A172 (cell line): ENCODE measurements around the gene ZNF839. TPM values are rescaled to one million over a fixed set of nuclear protein-coding genes. Genes with fewer than 3 reads are reported as not detected.
"Not testable (repeated sequence)": the region's sequence is repeated elsewhere in the genome, so short reads cannot be mapped to it uniquely, and the experiment has no call there.

Source experiments
- DNase-seq: peaks from one replicate; pipeline ENCODE4 v3.0.0-alpha.2; 2015; ENCODE audit warnings: low spot score
- total RNA-seq: library from RNA; depleted of rRNA; stranded (reverse); fragments of >200 nt; shearing (Covaris generic); gene quantifications from 2 replicates; pipeline ENCODE4 v1.2.3, GENCODE V29; 2014

Gene ZNF839
- total RNA-seq, 1 experiment from 2014 or later: 6.8 TPM

- peak; percentile 56 for DNase-seq
These were observed 5.1 kb upstream of the ZNF839 start for GRCh38 chr14:102314242-102315011.

- DNase-seq: no peak
These were observed 4.4 kb upstream of the ZNF839 start for GRCh38 chr14:102315121-102315520.

DNA sequence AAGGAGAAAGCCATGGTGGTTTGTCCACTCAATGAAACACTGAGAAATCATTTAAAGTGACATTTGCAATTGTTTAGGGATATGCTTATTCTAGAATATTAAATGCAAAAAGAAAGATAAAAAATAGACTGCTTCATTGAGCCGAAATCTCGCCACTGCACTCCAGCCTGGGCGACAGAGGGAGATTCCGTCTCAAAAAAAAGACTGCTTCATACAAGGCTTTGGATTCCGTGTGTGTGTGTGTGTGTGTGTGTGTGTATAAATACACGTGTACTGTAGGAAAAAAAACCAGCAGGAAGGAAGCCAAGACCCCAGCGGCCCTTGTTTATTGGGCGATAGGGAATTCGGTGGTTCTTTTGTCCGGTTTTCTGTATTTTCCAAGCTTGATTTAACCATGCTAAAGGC is 3.2 kb upstream of the ZNF839 start:
- peak; percentile 23 for DNase-seq

DNA sequence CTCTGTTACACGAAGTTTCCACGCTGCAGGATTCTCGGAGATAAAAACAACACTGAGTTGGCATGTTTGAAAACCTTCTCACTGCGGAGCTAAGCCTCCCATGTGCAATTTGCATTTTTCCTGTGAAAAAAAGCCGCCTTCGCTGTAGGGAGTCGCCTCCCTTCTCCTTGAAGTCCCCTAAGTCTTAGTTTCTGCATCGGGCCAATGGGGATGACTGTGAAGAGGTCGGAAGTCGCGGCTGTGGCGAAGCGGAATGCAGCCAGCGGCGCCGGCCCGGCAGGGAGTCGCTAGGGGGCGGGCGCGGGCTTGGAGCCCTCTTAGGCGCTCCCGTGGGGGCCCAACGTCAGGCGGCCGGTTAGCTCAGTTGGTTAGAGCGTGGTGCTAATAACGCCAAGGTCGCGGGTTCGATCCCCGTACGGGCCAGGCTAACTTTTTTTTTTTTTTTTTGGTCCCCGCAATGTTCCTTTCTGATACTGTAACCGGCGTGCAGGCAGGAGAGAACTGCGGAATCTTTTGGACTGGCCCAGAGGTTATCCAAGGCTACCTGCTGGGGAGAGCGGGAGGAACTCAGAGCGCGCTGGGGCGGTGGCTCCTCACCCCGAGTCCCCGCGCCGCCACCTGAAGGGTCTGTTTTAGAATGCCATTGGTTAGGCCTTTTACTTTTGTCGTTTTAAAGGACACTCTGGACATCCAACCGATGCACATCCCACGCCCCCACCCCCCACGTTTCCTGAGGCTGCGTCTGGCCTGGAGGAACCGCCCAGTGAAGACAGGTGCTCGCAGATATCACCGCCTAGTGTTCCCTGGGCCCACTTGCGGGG is 2.6 kb upstream of the ZNF839 start:
- peak; percentile 75 for DNase-seq

DNA sequence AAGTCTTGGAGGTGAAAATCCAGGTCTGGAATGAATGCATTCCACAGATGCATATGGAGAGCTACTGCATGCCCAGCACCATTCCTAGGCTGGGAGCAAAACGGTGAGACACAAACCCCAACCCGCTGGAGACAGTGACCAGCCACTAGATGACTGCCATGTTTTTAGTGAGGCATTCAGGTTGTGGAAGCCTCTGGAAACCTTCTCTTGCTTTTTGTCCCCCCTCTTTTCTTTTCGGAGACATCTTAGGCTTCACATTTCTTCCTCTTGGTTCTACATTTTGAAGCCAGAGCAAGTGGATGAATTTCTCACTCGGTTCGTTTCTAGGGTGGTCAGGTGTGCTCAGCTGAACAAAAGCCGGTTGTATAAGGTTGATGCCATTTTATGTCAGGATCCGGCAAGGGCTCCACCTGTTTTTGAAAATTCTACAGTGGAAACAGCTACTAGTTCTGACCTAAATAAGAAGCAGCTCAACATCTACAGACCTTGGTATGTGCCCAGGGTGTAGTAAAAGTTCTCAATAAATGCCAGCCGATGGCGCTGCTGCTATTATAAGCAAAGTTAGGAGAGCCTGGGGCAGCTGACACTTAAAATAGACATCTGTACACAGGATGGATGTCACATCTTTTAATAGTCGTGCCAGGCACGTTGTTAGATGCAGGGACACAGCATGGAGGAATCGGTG is 1.8 kb upstream of the ZNF839 start:
- no peak for DNase-seq

GRCh38 chr14:102318781-102319276 is 717 bp upstream of the ZNF839 start:
- no peak for DNase-seq

DNA sequence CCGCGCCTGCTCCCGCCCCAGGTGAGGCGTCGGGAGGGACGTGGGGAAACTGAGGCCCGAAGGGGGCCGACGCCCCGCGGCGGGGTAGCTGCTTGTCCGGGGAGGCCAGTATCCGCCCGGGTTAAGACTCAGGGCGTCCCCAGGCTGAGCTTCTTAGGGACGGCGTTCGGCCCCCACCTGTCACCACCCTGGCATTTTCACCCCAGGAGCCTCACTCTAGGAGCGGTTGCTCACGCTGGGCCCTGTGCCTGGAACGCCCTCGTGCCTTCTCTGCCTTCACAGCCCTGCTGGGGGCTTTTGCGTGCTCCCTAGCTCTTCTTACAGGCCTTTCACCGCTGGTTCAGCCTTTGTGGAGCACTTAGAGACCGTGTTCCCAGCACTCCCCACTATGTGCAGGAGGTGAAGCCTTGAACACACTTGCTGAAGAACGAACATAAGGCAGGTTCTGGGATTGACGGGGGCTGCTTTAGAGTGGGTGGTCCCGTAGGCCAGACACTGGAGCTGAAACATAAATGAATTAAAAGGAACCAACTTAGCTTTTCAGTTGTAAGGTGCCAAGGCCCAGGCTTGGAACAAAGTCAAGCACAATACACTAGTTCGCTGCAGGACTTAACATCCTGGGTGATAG is 601 bp downstream of the ZNF839 start:
- DNase-seq: no peak

- no peak for DNase-seq
These were observed 1.3 kb downstream of the ZNF839 start for GRCh38 chr14:102320671-102321455.

- DNase-seq: no peak
These were observed 2.2 kb downstream of the ZNF839 start for GRCh38 chr14:102321456-102322422.

DNA sequence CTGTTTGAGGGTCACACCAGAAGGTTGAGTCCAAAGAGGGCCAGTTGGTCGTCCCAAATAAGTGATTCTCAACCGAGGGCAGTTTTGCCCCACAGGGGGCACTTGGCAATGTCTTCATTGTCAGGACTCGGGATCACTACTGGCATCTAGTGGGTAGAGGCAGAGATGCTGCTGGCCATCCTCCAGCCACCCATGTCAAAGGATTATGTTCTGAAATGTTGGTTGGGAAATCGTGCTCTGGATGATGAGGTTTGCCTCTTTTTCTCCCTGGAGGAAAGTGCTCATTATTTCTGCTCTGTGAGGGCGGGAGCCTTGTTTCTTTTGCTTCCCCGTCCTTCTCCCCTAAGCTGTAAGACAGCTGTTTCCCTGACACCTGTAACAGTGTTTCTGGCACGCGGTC is 3.6 kb downstream of the ZNF839 start:
- peak; percentile 65 for DNase-seq

- DNase-seq: no peak
These were observed 6.3 kb downstream of the ZNF839 start for GRCh38 chr14:102325791-102326345.

DNA sequence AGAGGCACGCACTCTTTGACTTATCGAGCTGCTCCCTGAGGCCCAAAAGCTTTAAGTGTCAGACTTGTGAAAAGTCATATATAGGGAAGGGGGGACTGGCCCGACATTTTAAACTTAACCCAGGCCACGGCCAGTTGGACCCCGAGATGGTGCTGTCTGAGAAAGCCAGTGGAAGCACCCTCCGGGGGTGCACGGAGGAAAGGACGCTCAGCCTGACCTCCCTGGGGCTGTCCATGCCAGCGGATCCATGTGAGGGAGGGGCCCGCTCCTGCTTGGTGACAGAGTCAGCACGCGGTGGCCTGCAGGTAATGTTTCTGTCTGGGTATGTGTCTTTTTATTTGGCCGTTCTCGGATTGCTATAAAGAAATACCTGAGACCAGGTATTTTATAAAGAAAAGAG is 7.0 kb downstream of the ZNF839 start:
- no peak for DNase-seq

DNA sequence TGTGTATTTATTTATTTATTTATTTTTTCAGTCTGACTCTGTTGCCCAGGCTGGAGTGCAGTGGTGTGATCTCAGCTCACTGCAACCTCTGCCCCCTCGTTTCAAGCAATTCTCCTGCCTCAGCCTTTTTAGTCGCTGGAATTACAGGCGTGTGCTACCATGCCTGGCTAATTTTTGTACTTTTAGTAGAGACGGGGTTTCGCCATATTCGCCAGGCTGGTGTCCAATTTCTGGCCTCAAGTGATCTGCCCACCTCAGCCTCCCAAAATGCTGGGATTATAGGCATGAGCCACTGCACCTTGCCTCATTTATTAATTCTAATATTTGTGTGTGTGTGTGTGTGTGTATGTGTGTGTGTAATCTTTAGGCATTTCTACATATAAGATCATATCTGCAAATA is 9.8 kb downstream of the ZNF839 start:
- DNase-seq: not testable (repeated sequence)

GRCh38 chr14:102330806-102331205 is 11.3 kb downstream of the ZNF839 start:
- DNase-seq: no peak

GRCh38 chr14:102333390-102333789 is 13.8 kb downstream of the ZNF839 start:
- no peak for DNase-seq

- no peak for DNase-seq
These were observed 14.5 kb downstream of the ZNF839 start for GRCh38 chr14:102333795-102334705.

DNA sequence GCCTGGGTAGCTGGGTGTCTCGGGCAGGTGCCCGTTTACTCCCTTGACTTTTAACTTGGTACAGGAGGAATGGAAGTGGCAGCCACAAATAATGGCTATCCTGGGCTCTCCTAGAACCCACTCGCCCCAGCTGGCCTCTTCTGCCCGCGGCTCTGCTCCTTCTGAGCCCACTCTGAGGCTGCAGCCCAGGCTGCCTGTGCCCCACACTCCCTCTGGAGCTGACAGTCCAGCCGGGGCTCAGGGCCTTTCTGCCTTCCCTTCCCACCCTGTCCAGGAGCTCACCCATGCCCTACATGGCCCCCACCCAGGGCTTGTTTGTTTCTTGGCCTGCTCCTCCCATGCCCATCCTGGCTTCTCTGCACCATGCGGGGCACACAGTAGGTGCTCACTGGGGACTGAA is 15.6 kb downstream of the ZNF839 start:
- DNase-seq: no peak

DNA sequence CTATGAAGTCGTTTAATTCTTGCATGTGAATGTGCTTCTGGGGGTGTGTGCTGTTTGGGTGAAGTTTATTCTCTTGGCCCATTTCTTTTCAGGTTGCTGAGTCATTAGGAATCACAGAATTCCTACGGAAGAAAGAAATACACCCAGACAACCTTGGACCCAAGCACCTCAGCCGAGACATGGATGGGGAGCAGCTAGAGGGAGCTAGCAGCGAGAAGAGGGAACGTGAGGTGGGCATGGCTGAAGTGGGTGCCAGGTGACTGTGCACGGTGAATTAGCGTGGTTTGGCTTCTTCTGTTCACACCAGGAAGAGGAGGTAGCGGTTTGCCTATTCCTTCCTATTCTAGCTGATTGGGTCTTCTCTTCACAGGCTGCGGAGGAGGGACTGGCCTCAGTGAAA is 19.2 kb downstream of the ZNF839 start:
- DNase-seq: no peak
